A549 (cell line): ENCODE measurements around the gene PARP1.

Source experiments
- ESRRA ChIP-seq: fragments of 150-350 bp; IDR thresholded peaks from 2 replicates; pipeline ENCODE4 v1.6.1; 2014; ENCODE audit warnings: mild to moderate bottlenecking, low read length, borderline replicate concordance
- HEYL ChIP-seq: fragments of 250-450 bp; sonication (Bioruptor Pico); IDR thresholded peaks from 2 replicates; pipeline ENCODE4 v1.8.0; 2021; ENCODE audit warnings: mild to moderate bottlenecking, moderate library complexity
- JUN ChIP-seq, 2 experiments: fragments of >200 bp; sonication (Bioruptor Twin); formaldehyde crosslinking; IDR thresholded peaks; 2 replicates in 1 of 2; 3 replicates in 1 of 2; pipeline ENCODE4 v1.6.1; 2016 to 2017
- POLR2A ChIP-seq: IDR thresholded peaks from 2 replicates; pipeline ENCODE4 v1.6.1; 2012; ENCODE audit warnings: mild to moderate bottlenecking, low read length
- RAD21 ChIP-seq, 2 experiments: fragments of >200 bp in 1 of 2; sonication (Bioruptor Twin) in 1 of 2; formaldehyde crosslinking in 1 of 2; IDR thresholded peaks in 1 of 2; conservative IDR thresholded peaks in 1 of 2; 2 replicates in 1 of 2; 3 replicates in 1 of 2; pipeline ENCODE4 v1.6.1; 2012 to 2018; ENCODE audit warnings: inconsistent platforms in 1 of 2
- RCOR1 ChIP-seq: fragments of 150-350 bp; IDR thresholded peaks from 2 replicates; pipeline ENCODE4 v1.6.1; 2014; ENCODE audit warnings: antibody characterized with exemption, low read length, low read depth
- SMC3 ChIP-seq: fragments of >200 bp; sonication (Bioruptor Twin); formaldehyde crosslinking; IDR thresholded peaks from 3 replicates; pipeline ENCODE4 v1.6.1; 2018; ENCODE audit warnings: inconsistent platforms
- USF2 ChIP-seq: fragments of 450-650 bp; IDR thresholded peaks from 2 replicates; pipeline ENCODE4 v1.6.1; 2014; ENCODE audit warnings: antibody characterized with exemption
- TF ChIP-seq, protein P1 (sequence below): fragments of >200 bp; sonication (Bioruptor Twin); formaldehyde crosslinking; IDR thresholded peaks from 3 replicates; pipeline ENCODE4 v1.5.1; 2016
- TF ChIP-seq, protein P2 (sequence below): fragments of 250-450 bp; sonication (Bioruptor Pico); IDR thresholded peaks from 2 replicates; pipeline ENCODE4 v1.5.0; 2021; ENCODE audit warnings: mild to moderate bottlenecking, moderate library complexity, borderline replicate concordance
- TF ChIP-seq, protein P3 (sequence below): fragments of 200-600 bp; sonication (generic); IDR thresholded peaks from 2 replicates; pipeline ENCODE4 v1.6.1; 2016; ENCODE audit warnings: antibody characterized with exemption, mild to moderate bottlenecking, moderate library complexity

- TF ChIP-seq, protein P1, sequence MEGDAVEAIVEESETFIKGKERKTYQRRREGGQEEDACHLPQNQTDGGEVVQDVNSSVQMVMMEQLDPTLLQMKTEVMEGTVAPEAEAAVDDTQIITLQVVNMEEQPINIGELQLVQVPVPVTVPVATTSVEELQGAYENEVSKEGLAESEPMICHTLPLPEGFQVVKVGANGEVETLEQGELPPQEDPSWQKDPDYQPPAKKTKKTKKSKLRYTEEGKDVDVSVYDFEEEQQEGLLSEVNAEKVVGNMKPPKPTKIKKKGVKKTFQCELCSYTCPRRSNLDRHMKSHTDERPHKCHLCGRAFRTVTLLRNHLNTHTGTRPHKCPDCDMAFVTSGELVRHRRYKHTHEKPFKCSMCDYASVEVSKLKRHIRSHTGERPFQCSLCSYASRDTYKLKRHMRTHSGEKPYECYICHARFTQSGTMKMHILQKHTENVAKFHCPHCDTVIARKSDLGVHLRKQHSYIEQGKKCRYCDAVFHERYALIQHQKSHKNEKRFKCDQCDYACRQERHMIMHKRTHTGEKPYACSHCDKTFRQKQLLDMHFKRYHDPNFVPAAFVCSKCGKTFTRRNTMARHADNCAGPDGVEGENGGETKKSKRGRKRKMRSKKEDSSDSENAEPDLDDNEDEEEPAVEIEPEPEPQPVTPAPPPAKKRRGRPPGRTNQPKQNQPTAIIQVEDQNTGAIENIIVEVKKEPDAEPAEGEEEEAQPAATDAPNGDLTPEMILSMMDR = no peak
- TF ChIP-seq, protein P2, sequence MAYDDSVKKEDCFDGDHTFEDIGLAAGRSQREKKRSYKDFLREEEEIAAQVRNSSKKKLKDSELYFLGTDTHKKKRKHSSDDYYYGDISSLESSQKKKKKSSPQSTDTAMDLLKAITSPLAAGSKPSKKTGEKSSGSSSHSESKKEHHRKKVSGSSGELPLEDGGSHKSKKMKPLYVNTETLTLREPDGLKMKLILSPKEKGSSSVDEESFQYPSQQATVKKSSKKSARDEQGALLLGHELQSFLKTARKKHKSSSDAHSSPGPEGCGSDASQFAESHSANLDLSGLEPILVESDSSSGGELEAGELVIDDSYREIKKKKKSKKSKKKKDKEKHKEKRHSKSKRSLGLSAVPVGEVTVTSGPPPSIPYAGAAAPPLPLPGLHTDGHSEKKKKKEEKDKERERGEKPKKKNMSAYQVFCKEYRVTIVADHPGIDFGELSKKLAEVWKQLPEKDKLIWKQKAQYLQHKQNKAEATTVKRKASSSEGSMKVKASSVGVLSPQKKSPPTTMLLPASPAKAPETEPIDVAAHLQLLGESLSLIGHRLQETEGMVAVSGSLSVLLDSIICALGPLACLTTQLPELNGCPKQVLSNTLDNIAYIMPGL (CRISPR knock-in tag) = no peak
- TF ChIP-seq ESRRA (no peak), USF2 (no peak), SMC3 (no peak), RAD21 (conservative IDR thresholded peaks at IDR 0.05 in 1 of 2, IDR thresholded peaks at IDR 0.05 in 1 of 2) (no peak), JUN (IDR thresholded peaks at IDR 0.05) (no peak), HEYL (CRISPR knock-in tag) (no peak), RCOR1 (no peak), POLR2A (no peak)
- TF ChIP-seq, protein P3, sequence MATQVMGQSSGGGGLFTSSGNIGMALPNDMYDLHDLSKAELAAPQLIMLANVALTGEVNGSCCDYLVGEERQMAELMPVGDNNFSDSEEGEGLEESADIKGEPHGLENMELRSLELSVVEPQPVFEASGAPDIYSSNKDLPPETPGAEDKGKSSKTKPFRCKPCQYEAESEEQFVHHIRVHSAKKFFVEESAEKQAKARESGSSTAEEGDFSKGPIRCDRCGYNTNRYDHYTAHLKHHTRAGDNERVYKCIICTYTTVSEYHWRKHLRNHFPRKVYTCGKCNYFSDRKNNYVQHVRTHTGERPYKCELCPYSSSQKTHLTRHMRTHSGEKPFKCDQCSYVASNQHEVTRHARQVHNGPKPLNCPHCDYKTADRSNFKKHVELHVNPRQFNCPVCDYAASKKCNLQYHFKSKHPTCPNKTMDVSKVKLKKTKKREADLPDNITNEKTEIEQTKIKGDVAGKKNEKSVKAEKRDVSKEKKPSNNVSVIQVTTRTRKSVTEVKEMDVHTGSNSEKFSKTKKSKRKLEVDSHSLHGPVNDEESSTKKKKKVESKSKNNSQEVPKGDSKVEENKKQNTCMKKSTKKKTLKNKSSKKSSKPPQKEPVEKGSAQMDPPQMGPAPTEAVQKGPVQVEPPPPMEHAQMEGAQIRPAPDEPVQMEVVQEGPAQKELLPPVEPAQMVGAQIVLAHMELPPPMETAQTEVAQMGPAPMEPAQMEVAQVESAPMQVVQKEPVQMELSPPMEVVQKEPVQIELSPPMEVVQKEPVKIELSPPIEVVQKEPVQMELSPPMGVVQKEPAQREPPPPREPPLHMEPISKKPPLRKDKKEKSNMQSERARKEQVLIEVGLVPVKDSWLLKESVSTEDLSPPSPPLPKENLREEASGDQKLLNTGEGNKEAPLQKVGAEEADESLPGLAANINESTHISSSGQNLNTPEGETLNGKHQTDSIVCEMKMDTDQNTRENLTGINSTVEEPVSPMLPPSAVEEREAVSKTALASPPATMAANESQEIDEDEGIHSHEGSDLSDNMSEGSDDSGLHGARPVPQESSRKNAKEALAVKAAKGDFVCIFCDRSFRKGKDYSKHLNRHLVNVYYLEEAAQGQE = no peak
Observed at GRCh38 chr1:226320930-226321329, 87.0 kb downstream of the PARP1 start.
